Measurements from ENCODE around the gene PJA1.

Gene PJA1

DNA sequence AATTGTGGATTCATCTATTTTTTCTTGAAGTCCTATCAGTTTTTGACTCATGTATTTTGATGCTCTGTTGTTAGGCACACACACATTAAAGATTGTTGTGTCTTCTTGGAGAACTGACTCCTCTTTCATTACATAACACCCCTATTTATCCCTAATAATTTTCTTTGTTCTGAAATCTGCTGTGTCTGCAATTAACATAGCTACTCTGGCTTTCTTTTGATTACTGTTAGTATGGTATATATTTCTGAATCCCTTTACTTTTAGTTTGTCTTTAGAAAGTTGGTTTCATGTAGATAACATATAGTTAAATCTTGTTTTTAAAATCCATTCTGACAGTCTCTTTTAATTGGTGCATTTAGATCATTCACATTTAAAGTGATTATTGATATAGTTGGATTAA is 5.1 kb upstream of the PJA1 start:
- no peak for DNase-seq

DNA sequence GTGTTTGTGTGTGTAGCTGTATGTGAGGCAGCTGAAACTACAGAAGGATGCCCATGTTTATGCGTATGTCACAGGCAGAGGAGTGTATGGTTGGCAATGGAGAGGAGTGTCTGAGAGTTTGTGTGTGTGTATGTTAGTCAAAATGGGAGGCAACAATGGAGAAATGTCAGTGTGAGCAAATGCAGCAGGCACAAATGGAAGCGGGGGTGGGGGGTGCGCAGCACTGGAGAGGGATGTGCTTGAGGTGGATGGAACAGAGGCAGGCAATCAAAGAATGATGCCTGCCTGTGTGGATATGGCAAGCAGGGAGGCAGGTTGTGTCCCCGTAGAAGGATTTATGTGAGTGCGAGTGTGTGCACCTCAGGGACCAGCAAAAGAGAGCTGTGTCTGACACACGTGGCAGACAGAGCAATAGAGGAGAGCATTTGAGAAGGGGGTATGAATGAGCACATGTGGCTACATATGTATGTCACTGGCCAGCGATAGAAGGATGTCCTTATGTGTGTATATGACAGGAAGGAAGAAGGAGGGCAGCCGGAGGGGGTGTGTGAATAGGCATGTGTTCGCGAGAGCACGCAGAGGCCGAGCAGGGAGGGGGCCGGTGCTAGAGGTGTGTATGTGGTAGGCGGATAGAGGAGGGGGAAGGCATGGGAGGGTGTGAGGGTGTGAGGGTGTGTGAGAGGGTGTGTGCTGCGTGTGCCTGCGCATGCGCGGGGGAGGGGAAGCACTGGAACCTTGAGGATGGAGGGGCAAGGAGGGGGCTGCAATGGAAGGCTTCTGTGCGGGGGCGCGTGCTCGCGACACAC is 1.1 kb downstream of the PJA1 start:
- DNase-seq: peak; percentile 40

DNA sequence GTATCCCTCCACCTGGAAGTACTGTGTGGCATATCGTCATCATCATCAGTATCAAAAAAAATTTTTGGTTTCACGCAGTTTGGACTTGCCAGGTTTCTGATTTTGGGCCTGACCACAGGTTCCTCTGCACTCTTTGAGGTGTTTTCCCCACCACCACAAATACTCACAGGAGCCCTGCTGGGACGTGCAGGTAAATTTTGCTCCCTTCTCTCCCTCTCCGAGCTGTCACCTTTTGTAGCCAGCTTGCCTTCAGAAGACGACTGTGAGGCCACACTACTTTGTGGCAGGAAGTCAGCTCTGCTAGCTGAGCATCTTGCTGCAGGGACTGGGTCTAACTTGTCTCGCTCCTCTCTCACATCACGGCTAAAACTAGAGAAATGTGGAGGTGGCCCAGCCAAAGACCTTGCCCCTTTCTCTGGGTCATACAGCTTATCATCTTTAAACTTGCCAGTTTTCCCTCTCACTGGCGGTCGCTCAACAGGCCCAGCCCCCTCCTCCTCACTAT is 2.8 kb downstream of the PJA1 start:
- DNase-seq: no peak

DNA sequence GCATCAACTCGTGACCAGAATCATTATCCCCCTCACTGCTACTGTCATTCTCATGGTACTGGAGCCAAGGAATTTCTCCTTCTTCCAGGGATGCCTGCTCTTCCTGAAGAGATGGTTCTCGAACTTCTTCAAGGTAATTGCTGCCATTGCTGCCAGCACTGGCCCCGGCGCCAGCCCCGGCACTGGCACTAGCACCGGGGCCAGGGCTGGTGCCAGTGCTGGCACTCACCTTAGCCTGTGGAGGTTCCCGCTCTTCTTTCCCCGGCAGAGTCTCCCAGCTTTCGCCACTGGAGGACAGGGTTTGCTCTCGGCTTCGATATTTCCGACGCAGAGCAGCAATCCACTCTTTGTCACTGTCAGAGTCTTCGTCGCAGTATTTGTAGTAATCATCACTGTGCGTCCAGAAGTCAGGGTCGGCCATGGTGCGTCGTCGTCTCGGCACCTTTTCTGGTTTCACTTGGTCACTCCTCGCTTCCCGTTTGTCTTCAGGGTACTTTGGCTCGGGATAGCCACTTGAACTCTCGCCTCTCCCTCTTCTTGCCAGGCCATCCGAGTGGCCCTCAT is 3.4 kb downstream of the PJA1 start:
- DNase-seq: no peak

DNA sequence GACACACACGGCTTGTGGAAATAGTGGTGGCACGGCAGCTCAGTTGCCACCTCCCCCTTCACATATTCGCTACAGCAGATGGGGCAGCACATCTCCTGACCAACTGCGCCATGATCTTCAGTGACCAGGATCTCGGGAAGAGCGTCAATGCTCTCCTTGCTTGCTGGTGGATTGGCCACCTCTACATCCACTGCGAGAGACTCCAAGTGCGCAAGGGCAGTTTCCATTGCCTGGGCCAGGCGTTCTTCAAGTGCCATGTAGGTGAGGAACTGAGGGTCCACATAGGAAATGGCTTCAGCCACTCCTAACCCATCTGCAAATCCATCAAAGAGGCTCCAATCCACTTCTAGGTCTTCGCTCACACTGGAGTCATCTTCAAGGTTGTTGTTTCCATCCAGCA is 3.9 kb downstream of the PJA1 start:
- no peak for DNase-seq

DNA sequence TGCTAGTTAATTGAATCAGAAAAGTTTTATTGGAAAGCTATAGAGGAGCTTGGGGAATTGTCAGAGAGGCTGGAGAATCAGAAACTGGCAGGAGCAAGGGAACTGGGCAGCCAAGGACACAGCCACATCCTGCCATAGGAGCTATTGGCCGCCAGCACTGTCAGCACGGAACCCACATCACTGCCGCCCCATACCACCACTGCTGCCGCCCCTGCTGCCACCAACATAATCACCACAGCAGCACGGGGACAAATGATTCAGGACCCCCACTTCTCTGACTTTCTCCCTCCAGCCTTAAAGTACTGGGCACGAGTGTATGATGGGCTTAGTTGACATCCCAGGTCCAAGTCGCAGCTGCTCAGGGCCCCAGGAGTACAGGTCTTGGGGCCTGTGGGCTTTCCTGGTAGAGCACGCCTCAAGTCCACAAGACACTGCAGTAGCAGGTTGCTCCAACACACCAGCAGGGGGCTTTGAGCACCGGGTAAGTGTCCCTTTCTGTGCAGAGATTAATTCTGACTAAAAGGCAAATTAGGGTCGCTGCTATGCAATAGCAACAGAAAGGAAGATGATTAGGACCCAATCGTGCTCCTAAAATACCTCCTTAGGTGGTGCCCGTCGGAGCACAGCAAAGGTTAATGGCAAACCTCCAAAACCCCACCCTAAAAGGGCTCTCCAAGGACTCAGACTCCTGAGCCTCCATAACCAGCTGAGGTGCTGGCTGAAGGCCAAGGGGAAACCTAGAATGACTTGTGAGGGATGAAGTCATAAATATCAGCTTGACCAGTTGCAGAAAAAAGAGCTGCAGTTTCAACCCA is 6.9 kb downstream of the PJA1 start:
- peak; percentile 21 for DNase-seq

DNA sequence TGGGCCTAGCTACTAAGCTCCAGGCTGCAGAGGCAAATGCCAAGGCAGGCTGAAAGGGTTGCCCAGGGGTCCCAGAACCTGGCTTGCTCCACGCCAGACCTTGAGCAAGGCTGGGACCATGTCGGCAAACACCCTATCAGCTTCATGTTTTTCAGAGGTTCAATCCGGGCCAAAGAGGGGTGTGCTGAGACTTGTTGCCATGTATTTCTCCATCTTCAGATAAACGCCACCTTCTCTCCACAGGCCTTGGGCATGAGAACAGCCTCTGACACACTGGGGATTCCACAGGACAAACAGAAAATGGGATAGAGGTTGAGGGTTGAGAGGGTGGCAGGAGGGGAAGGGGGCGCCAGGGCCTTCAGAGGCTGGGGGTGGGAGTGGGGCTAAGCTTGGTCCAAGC is 8.6 kb downstream of the PJA1 start:
- DNase-seq: no peak

DNA sequence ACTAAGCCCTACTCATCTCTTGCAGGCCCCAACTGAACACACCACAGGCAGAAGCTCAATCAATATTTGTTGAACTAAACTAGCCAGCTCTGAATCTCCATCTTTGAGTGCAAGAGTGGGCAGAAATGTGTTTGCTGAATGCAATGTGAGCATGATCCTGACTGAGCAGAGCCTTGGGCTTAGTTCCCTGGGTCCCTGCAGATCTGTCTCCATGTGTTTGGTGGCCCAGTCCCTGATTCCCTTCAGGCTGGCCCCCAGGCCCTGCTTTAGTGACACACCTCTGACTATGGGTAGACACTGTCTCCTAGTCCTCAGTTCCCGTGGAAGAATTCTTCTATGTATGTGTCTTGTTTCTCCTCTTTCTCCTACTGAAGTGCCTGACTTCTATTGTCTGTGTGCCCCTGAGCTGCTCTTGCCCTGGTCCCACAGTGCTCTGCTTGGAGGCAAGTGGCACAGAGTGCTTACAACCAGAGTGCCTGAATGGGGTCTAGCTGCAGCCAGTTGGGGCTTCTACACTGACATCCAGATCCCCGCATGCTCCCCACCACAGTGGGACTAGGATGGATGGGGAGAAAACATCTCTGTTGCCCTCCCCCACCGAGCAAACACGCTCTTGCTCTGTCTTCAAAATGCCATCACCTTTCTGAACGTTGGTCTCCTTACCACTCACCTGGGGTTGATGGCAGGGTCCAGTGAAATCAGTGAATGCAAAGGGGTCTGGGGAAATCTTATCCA is 9.3 kb downstream of the PJA1 start:
- DNase-seq: no peak

DNA sequence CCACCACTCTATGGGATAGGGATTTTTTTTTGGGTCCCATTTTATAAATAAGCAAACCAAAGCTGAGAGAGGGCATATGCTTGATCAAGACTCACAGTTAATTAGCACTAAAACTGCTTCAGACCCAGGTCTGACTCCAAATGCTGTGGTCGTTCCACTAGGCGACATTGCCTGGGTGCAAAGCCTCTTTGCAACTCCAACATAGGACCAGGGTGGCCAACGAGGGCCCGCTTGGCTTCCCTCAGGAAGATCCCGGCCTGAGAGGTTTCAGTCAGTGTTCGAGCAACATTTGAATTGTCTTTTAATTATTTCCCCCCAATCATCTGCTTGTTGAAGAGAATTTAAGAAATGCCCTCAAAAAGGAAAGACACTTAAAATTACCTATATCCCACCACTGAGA is 11.2 kb downstream of the PJA1 start:
- no peak for DNase-seq

DNA sequence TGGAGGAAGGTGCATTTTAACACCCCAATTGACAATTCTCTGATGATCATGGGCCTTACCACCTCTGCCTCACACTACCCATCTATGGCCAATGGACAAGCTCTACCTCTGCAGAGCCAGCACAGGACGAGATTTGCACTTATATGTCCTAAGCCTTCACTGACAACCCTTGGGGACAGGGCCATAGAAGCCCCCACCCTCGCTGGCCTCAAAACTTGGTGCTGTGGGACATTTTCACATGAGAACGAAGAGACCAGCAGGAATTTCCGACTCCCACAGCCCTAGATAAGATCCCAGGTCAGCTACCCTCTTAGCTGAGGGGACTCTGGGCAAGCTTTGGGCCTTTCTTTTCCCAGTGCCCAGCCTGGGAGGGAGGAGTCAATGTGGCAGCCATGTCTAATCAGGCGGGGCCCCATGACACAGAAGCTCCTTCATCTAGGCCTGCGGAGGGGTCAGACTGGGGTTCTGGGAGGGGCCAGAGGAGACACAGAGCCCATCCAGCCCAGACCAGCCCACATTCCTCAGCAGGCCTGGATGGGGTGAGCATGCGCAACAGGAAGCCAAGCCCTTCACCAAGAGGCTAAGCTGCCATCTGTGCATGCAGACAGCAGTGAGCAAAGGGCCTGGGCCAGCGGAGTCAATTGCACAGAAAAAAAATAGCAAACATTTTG is 12.1 kb downstream of the PJA1 start:
- no peak for DNase-seq

DNA sequence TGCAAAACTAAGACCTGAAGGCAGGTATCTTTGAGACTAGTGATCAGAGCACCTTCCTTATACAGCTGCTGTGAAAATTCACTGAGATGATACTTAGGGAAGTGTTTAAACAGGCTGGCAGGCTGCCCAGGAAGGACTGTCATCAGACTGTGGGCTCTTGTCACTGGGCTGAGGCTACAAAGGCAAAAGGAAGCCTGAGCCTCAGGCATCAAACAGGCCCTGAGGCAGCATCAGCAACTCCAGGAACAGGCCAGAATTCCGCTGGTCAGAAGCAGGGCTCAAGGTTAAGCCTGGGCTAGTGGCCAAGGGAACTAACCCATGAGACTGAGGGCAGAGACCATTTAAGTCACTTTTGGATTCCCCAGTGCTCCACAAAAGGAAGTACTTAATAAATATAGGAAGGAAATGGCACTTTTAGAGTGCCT is 12.8 kb downstream of the PJA1 start:
- no peak for DNase-seq

DNA sequence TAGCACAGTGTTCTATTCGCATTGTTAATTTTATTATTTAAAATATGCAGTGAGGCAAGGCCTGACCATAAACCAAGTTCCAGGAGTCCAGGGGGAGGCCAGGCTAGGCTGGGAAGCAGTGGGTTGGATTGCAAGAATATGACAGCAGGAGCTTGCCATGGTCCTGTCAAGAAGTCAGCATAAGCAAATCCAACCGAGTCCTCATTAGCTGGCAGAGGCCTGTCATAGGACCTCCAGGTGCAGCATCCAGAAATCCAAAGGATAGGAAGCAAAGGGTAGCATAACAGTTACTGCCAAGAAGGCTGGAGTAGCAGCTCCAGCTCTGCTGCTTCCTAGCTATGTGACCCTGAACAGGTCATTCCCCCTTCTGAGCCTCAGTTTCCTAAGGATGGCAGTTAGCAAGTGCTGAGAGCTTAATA is 13.4 kb downstream of the PJA1 start:
- no peak for DNase-seq

DNA sequence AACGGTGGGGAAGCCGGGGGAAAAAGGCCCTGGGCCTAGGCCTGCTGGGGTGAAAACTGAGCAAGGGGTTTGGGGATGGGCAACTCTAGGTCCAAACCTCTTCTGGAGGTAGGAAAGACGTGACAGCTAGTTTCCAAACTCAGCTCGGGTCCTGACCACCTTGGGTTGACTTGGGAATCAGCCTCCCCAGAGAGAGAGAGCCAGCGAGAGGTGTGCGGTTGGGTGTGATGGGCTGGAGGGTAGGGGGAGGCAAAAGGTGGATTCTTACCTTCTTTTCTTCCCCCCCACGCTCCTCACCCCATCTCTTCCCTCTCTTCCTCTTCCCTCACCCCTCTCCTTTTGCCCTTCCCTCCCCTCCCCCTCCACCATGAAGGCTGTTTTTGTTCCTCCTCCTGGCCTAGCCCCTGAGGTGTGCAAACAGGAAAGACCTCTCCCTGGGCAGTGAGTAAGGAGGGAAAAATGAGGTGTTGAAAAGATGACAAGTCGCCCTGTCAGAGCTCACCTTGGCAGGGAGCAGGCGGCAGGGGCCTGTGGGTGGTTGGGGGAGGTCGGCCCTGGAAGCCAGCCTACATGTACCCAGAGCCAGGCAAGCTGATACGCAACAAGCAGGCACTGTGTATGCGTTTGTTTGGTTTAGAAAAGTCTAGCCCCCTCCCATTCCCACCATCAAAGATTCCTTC is 14.8 kb downstream of the PJA1 start:
- no peak for DNase-seq

DNA sequence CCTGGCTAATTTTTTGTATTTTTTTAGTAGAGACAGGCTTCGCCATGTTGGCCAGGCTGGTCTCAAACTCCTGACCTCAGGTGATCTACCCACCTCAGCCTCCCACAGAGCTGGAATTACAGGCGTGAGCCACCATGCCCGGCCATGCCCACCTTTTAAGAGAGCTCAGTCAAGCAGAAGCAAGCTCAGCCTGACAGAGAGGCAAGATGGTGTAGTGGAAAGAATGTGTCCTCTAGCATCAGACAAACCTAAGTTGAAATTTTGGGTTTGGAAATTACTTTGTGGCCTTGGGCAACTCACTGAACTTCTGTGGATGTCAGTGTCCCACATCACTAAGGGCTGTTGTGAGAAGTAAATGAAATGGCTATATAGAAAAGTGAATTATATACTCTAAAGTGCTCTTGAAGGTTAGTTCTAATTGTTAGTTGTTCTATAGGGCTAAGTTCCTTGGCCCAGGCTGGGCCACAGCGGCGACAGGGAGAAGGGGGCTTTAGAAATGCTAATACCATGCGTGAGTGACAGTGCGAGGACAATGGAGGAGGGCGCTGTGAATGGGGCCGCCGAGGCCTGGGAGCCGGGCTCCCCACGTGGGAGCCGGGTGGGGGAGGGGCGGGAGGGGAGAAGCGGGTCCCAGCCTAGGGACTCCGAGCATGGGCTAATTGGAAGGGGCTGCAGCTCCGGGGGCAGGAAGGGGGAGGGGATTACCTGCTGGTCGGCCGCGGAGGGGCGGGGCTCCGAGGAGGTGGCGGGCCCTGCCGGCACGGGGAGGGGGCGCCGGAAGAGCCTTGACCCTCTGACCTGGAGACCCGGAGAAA is 15.6 kb downstream of the PJA1 start:
- no peak for DNase-seq

DNA sequence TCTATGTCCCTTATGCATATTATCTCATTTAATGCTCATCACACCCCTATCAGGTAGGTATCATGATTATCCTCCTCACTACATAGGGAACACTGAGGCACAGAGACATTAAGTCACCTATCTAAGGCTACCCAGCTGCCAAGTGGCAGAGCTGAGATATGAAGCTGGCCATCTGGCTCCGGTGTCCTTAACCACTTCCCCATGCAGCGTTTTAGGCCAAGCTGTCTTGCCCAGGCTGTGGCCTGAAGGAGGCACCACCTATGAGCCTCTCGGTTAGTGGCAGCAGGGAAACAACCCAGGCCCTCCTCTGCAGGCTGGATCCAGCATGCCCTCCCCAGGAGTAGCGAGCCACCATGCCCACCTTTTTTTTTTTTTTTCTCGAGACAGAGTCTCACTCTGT is 16.3 kb downstream of the PJA1 start:
- DNase-seq: no peak

DNA sequence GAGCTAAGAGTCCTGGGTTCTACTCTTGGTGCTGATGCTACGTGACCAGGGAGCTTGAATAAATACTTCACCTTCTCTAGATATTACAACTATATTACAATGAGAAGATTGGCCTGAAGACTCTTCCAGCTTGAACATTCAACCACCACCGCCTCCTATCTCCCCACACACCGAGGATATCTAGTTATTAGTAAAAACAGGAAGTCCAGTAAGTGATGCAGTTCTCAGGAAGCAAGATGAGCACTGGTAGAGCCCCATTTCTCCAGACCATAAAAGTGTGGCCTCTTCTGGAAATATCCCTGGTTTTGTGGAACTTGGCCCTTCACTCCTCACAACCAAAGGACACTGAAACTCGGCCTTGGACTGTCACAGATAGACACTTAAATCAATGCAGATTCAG is 18.5 kb downstream of the PJA1 start:
- DNase-seq: no peak

DNA sequence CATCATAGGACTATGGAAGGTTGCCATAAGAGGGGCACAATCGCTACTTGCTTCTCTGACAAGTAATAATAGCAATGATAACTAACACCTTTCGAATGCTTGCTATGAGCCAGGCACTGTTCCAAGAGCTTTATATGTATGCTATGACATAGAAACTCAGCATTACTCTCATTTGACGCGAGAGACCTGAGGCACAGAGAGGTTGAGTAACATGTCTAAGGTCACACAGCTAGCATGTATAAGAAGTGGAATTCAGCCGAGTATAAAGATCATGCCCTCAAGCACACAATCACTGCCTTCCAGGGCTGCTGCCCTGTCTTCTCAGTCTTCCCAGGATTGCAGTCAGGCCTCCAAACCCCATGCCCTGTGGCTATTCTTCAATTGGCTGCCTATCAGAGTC is 19.5 kb downstream of the PJA1 start:
- DNase-seq: no peak

DNA sequence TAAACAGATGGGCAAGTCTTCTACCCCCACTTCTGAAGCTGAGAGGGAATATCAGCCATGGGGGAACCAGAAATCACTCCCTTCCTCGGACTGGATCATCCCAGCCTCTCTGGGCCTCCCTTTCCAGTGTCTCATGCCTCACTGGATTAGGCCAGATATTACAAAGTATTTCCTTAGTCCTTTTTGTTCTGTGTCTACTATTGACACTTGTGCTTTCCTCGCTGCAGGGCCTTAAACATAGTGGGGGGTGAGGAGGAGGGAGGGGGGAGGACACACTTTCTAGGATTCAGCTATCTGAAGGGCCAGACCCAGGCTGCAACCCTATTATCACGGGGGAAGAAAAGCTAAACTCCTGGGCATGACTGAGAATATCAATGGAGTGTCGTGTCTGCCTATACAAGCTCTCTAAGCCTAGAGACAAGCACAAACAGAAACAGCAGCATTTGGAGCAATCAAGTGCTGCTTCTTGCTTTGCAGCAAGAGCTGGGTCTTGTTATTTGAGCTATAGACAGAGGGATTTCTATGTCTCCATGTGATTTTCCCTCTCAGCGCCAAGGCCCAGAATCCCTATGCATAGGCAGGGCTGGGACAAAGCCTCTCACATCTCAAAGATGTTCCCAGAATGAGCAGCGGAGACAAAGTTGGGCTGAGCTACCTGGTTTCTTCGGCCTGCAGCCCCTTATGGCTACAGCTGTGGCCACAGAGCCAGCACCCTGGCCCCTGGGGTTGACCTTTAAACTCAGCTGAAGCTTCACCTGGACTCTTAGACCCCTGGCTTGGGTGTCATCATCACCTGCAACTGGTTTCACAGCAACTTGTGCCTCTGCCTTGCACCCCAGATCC is 20.2 kb downstream of the PJA1 start:
- DNase-seq: no peak

DNA sequence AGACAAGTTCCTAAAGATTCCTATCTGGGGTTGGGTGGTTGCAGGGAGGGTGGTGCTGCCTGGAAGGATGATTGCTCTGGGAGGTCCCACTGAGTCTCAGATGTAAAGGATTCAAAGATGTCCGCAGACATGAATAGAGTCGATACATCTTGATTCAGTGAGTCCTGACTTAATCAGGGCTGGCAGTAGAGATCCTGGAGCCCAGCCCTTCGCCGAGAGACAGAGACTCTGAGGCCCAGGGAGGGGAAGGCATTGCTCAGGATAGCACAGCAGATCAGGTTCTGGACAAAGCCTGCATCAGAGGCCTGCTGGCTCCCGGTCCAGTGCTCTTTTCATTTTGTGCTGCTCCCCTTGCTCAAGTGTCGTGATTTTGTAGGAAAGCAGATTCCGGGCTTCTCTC is 21.7 kb downstream of the PJA1 start:
- no peak for DNase-seq

Data from stimulated activated CD4-positive, alpha-beta T cell treated with anti-CD3 and anti-CD28 coated beads, Interleukin-4, amount 100 ng/mL, for 1 hour (primary cell).